ENCODE data around the gene FAM53B. TPM values are rescaled to one million over a fixed set of nuclear protein-coding genes. Genes with fewer than 3 reads are reported as not detected.

FAM53B gene
- total and polyA plus RNA-seq, 8 donors: 5.7 to 46.9 (median 11.4) TPM

- no peaks in the 10 kb centered on the region for H3K27me3 ChIP-seq
- H3K9me3 ChIP-seq: no peaks in the 10 kb centered on the region
- peak overlapping the region; percentile 31 to 89 (median 77) for H3K27ac ChIP-seq
- intact Hi-C loops (cut with DNase I; ENCODE audit: low total_unique reads): loop anchor here (10.0 kb wide), 1 partner anchor 102 kb away; no protein-coding TSS in a partner anchor
- H3K4me1 ChIP-seq: peaks cover 85 to 98% (median 98%) of the 10 kb centered on the region in 4 donors
- peak; percentile 40 for TF ChIP-seq EP300 (IDR thresholded peaks at IDR 0.05)
- no peak for TF ChIP-seq POLR2A (IDR thresholded peaks at IDR 0.05)
- TF ChIP-seq CTCF (IDR thresholded peaks at IDR 0.05): peak in 1 of 7 experiments; percentile 9
- peak; percentile 61 to 91 (median 63) for TF ChIP-seq POLR2AphosphoS5 (IDR thresholded peaks at IDR 0.05)
- peaks cover 0 to 2% (median 0%) of the 10 kb centered on the region in 4 donors for H3K36me3 ChIP-seq
- 21 to 33% (median 23%) methylated on average over 7 to 11 of the region's 11 CpGs for WGBS, 5 donors
- DNase-seq: peak; percentile 75 to 87
- peak overlapping the region in 2 of 4 donors; percentile 4 to 26 for H3K4me3 ChIP-seq
Measured at GRCh38 chr10:124736491-124737136, 7.6 kb downstream of the FAM53B start.

GRCh38 chr10:124735491-124736286, 8.5 kb downstream of the FAM53B start:
- WGBS, 5 donors: 89 to 95% (median 92%) methylated on average over 10 to 15 of the region's 15 CpGs

GRCh38 chr10:124734311-124735166, 9.6 kb downstream of the FAM53B start:
- H3K36me3 ChIP-seq: peaks cover 0 to 4% (median 0%) of the 10 kb centered on the region in 4 donors
- WGBS, 5 donors: 87 to 94% (median 91%) methylated on average over 12 to 16 of the region's 16 CpGs
- intact Hi-C loops (cut with DNase I; ENCODE audit: low total_unique reads): loop anchor here (10.0 kb wide), 1 partner anchor 100 kb away; no protein-coding TSS in a partner anchor
- no peak for DNase-seq
- H3K4me1 ChIP-seq: peaks cover 65 to 95% (median 82%) of the 10 kb centered on the region in 4 donors
- H3K9me3 ChIP-seq: no peaks in the 10 kb centered on the region
- H3K4me3 ChIP-seq: no peak overlapping the region
- no peak for TF ChIP-seq EP300 (IDR thresholded peaks at IDR 0.05)
- no peak for TF ChIP-seq POLR2A (IDR thresholded peaks at IDR 0.05)
- TF ChIP-seq CTCF (IDR thresholded peaks at IDR 0.05): no peak
- TF ChIP-seq POLR2AphosphoS5 (IDR thresholded peaks at IDR 0.05): no peak
- H3K27me3 ChIP-seq: no peaks in the 10 kb centered on the region
- peak overlapping the region in 3 of 5 donors; percentile 72 to 89 (median 80) for H3K27ac ChIP-seq

More at GRCh38 chr10:124735491-124736286, 8.5 kb downstream of the FAM53B start:
- Histone ChIP-seq H3K4me3 (no peak overlapping the region), H3K9me3 (no peaks in the 10 kb centered on the region), H3K4me1 (peaks cover 76 to 97% (median 91%) of the 10 kb centered on the region in 4 donors), H3K27ac (peak overlapping the region; percentile 31 to 89 (median 77)), H3K36me3 (peaks cover 0 to 4% (median 0%) of the 10 kb centered on the region in 4 donors), H3K27me3 (no peaks in the 10 kb centered on the region)
- DNase-seq: no peak
- TF ChIP-seq EP300 (IDR thresholded peaks at IDR 0.05) (no peak), CTCF (IDR thresholded peaks at IDR 0.05) (no peak), POLR2A (IDR thresholded peaks at IDR 0.05) (no peak), POLR2AphosphoS5 (IDR thresholded peaks at IDR 0.05) (no peak)
- intact Hi-C loops (cut with DNase I; ENCODE audit: low total_unique reads): loop anchor here (10.0 kb wide), 1 partner anchor 101 kb away; no protein-coding TSS in a partner anchor
